ENCODE measurements around the gene BMP3.
"Not testable (repeated sequence)": the region's sequence is repeated elsewhere in the genome, so short reads cannot be mapped to it uniquely, and the experiment has no call there.

Gene BMP3

GRCh38 chr4:81030061-81030980, at the start of gene BMP3:
Gene BMP3, plus strand, starts transcription at chr4:81030708. Its CDS starts 577 bp downstream, at chr4:81031285.
- no peak for DNase-seq (ENCODE audit: low read depth in 2 of 2, low spot score in 1 of 2)

- no peak for DNase-seq (ENCODE audit: low read depth in 2 of 2, low spot score in 1 of 2)
Measured at GRCh38 chr4:80986011-80986410, 44.5 kb upstream of the BMP3 start.

GRCh38 chr4:80989921-80990544, 40.5 kb upstream of the BMP3 start:
- DNase-seq (ENCODE audit: low read depth in 2 of 2, low spot score in 1 of 2), result no peak

- DNase-seq (ENCODE audit: low read depth in 2 of 2, low spot score in 1 of 2), result no peak
Measured at GRCh38 chr4:80990851-80991250, 39.7 kb upstream of the BMP3 start.

GRCh38 chr4:80999943-81000342, 30.6 kb upstream of the BMP3 start:
- DNase-seq (ENCODE audit: low read depth in 2 of 2, low spot score in 1 of 2), result no peak

GRCh38 chr4:81003597-81004111, 26.9 kb upstream of the BMP3 start:
- DNase-seq (ENCODE audit: low read depth in 2 of 2, low spot score in 1 of 2), result no peak

GRCh38 chr4:81007417-81007816, 23.1 kb upstream of the BMP3 start:
- DNase-seq (ENCODE audit: low read depth in 2 of 2, low spot score in 1 of 2), result no peak

- DNase-seq (ENCODE audit: low read depth in 2 of 2, low spot score in 1 of 2), result not testable (repeated sequence)
Measured at GRCh38 chr4:81016566-81016965, 13.9 kb upstream of the BMP3 start.

- no peak for DNase-seq (ENCODE audit: low read depth in 2 of 2, low spot score in 1 of 2)
Measured at GRCh38 chr4:81019006-81019405, 11.5 kb upstream of the BMP3 start.

GRCh38 chr4:81021142-81021944, 9.2 kb upstream of the BMP3 start:
- DNase-seq (ENCODE audit: low read depth in 2 of 2, low spot score in 1 of 2), result no peak

GRCh38 chr4:81021981-81022380, 8.5 kb upstream of the BMP3 start:
- no peak for DNase-seq (ENCODE audit: low read depth in 2 of 2, low spot score in 1 of 2)

- DNase-seq (ENCODE audit: low read depth in 2 of 2, low spot score in 1 of 2), result no peak
Measured at GRCh38 chr4:81023484-81023883, 7.0 kb upstream of the BMP3 start.

GRCh38 chr4:81030981-81031791, 678 bp downstream of the BMP3 start:
- DNase-seq (ENCODE audit: low read depth in 2 of 2, low spot score in 1 of 2), result no peak

- no peak for DNase-seq (ENCODE audit: low read depth in 2 of 2, low spot score in 1 of 2)
Measured at GRCh38 chr4:81031796-81032551, 1.5 kb downstream of the BMP3 start.

- DNase-seq (ENCODE audit: low read depth in 2 of 2, low spot score in 1 of 2), result no peak
Measured at GRCh38 chr4:81032771-81033684, 2.5 kb downstream of the BMP3 start.

- no peak for DNase-seq (ENCODE audit: low read depth in 2 of 2, low spot score in 1 of 2)
Measured at GRCh38 chr4:81038636-81039350, 8.3 kb downstream of the BMP3 start.

- DNase-seq (ENCODE audit: low read depth in 2 of 2, low spot score in 1 of 2), result no peak
Measured at GRCh38 chr4:81039351-81039972, 9.0 kb downstream of the BMP3 start.

All from stimulated activated CD8-positive, alpha-beta memory T cell treated with anti-CD3 and anti-CD28 coated beads, Interleukin-4, amount 100 ng/mL, for 1 hour (primary cell).